ENCODE measurements around the gene RNPEPL1.

DNA sequence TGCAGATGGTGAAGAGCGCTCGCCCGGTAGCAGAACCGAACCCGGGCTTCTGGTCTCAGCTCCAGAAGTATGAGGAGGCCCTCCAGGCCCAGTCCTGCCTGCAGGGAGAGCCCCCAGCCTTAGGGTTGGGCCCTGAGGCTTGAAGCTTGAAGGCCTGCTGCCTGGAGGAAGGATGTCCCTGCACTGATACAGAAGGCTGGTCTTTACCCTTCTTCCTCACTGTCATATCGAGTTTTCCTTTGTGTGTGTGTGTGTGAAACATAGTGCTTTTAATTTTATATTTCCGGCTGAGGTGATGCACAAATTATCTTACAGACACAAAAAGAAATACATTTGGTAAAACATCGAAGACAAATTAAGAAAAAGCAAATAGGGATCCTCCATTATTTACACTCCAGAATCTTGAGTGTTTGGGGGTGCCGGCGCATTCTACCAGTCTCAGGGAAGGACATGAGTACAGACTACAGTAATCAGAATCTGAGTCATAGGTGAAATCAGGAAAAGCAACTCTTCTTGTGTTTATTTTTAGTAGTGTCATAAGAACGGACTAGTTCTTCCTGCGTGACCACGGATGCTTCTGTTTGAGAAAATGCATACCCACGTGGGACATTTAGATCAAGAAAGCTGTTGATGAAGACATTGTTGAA is 6.8 kb upstream of the RNPEPL1 start:
- TF ChIP-seq CTCF (IDR thresholded peaks at IDR 0.05; ENCODE audit: insufficient read depth, low read length, poor library complexity, severe bottlenecking) (no peak), EZH2phosphoT487 (conservative IDR thresholded peaks at IDR 0.05; ENCODE audit: low read length) (no peak)
